Stimulated activated CD8-positive, alpha-beta memory T cell treated with anti-CD3 and anti-CD28 coated beads, Interleukin-7, amount 100 ng/mL, for 48 hours (primary cell): ENCODE measurements around the gene PLBD1.

Experiments
- DNase-seq, 2 donors: peaks; one replicate each; pipeline ENCODE4 v3.0.0-alpha.2; 2020; ENCODE audit warnings: low read depth in 1 of 2; ENCODE audit errors: extremely low read depth in 1 of 2

Gene PLBD1

GRCh38 chr12:14510574-14510973, 57.1 kb downstream of the PLBD1 start:
- no peak for DNase-seq

GRCh38 chr12:14505626-14506596, 61.8 kb downstream of the PLBD1 start:
- DNase-seq = no peak

DNA sequence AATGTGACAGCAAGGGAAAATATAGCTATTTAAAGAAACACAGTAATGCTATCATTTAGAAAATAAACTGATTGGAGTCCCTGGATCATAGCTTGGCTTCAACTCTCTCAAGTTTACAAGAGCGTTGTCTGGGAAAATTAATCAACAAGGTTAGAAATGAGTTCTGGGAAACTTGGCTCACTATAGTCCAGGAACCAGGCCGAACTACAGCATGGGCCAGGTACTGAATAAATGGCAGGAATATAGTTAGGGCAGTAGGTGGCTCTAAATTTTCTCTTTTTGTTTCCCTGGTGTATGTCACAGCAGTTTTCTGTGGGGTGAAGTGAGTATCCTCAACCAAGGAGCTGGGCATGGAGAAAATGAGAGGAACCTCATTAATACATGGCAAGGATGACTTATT, 72.4 kb downstream of the PLBD1 start:
- DNase-seq = no peak

- DNase-seq = no peak
These were observed 84.8 kb downstream of the PLBD1 start for GRCh38 chr12:14482886-14483285.

DNA sequence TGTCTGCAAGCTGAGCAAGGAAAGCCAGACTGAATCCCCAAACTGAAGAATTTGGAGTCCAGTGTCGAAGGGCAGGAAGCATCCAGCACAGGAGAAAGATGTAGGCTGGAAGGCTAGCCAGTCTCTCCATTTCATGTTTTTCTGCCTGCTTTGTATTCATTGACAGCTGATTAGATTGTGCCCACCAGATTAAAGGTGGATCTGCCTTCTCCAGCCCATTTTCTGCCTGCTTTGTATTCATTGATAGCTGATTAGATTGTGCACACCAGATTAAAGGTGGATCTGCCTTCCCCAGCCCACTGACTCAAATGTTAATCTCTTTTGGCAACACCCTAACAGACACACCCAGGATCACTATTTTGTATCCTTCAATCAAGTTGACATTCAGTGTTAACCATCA, 85.3 kb downstream of the PLBD1 start:
- DNase-seq = no peak

GRCh38 chr12:14481201-14481600, 86.5 kb downstream of the PLBD1 start:
- no peak for DNase-seq

- no peak for DNase-seq
These were observed 88.7 kb downstream of the PLBD1 start for GRCh38 chr12:14479004-14479403.

- no peak for DNase-seq
These were observed 93.9 kb downstream of the PLBD1 start for GRCh38 chr12:14473707-14474287.

DNA sequence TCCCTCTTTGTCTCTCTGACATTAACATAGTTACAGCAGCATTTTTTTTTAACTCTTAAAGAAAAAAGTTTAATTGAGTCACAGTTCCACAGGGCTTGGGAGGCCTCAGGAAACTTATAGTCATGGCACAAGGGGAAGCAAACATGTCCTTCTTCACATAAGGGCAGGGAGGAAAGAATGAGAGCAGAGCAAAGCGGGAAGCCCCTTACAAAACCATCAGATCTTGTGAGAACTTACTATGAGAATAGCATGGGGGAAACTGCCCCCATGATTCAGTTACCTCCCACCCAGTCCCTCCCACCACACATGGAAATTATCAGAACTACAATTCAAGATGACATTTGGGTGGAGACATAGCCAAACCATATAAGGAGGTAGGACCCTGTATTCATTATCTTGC, 96.2 kb downstream of the PLBD1 start:
- no peak for DNase-seq

- DNase-seq = no peak
These were observed 107.4 kb downstream of the PLBD1 start for GRCh38 chr12:14460212-14460841.

DNA sequence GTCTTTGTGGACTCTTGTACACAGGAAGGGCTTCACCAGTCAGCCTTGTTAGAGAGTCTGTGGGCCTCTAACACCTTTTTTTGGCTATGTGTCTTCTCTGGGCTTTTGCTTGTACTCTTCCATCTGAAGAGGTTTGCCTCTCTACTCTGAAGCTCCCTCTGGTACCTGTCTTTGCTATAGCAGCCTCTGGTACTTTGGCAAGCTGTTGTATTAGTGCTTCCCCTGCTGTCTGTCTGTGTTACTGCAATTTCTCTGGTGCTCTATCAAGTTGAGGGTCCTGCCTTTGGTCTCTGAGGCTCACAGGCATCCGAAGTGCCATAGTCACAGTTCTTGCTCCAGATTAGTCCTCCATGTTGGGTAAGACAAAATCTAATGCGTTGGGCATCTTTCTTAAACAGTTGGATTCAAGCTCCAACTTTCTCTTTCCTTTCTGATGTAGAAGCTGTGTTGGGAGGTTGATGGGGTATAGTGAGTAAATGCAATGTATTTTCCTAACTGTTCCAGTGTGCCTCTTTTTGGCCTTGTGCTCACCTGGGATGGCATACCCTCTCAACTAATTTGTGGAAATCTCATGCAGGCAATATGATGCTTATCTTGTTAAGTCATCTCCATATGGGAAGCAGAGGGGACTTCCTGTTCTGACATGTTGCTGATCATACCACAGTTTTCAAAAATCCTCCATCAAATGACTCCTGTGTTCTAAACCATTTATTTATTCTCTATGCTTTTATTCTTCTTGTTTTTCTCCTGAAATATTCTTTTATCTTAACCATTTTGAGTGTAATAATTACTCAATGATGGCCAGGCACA, 113.4 kb downstream of the PLBD1 start:
- DNase-seq = no peak
